GM21576 (cell line): ENCODE results near the gene ZSWIM1.
"Not testable (repeated sequence)": the region's sequence is repeated elsewhere in the genome, so short reads cannot be mapped to it uniquely, and the experiment has no call there.

ENCODE experiments used
- ATAC-seq: cut with Tn5 transposase; IDR thresholded peaks from one replicate; pipeline ENCODE4 v1.9.1; 2021; ENCODE audit warnings: mild to moderate bottlenecking, moderate library complexity; ENCODE audit not compliant: unreplicated experiment

ZSWIM1 gene

DNA sequence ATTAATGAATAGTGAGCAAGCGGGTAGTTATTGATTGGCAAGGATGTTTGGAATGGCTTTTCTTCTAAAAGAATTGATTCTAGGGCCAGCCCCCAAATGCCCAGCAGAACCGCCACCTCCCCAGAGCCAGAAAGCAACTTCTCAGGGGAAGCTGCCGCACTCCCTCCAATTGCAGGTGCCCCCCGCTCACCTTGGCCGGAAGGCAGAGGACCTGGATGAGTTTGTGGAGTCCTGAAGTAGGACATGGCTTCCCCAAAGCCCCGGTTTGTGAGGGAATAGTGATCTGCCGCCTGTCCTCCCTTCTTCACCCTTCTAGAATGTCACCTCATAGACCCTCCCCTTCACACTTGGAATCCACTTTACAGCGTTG lies 6.3 kb downstream of the ZSWIM1 start, which contains the start of gene SPATA25:
TSS of gene SPATA25 (minus strand) at position 277 of the 370 bp plus-strand sequence. CDS start at position 245, 32 bp downstream.
- no peak for ATAC-seq

- no peak for ATAC-seq
Observed at GRCh38 chr20:45888681-45889080, 7.7 kb downstream of the ZSWIM1 start.

GRCh38 chr20:45890077-45890984 lies 9.3 kb downstream of the ZSWIM1 start:
- peak; percentile 6 for ATAC-seq

- ATAC-seq: peak; percentile 72
Observed at GRCh38 chr20:45890985-45891983, 10.3 kb downstream of the ZSWIM1 start, which contains the start of the genes CTSA and NEURL2. CTSA (plus strand) TSS chr20:45891335; CDS start chr20:45891569, 234 bp downstream. NEURL2 (minus strand) TSS chr20:45891208; CDS start chr20:45890991, 217 bp downstream.

GRCh38 chr20:45892049-45892825 lies 11.2 kb downstream of the ZSWIM1 start:
- ATAC-seq: no peak

- ATAC-seq: no peak
Observed at GRCh38 chr20:45892828-45893500, 11.9 kb downstream of the ZSWIM1 start.

DNA sequence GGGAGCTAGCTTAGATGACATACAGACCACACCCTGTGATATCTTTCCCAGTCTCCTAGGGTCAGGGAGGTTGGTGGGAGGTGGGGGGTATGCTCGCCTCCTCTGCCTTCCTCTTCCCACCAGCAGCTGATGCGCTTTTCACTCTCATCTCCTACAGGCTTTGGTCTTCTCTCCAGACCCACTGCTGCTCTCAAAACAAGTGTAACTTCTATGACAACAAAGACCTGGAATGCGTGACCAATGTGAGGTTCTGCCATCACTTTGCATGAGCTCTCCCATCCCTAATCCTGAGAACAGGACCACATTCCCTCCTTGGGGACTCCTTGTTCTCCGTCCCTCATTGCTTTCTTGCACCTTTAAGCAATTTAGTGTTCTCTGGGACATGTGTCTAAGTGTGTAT lies 12.8 kb downstream of the ZSWIM1 start:
- ATAC-seq: no peak

DNA sequence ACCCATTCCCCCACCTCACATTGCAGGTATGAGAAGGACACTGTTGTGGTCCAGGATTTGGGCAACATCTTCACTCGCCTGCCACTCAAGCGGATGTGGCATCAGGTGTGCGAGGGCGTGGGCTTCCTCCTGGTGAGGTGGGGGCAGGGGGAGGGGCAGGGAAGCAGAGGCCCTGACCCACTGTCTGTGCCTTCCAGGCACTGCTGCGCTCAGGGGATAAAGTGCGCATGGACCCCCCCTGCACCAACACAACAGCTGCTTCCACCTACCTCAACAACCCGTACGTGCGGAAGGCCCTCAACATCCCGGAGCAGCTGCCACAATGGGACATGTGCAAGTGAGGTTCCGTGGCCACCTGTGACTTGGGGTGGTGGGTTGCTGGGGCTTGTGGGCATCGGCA lies 13.8 kb downstream of the ZSWIM1 start:
- no peak for ATAC-seq

DNA sequence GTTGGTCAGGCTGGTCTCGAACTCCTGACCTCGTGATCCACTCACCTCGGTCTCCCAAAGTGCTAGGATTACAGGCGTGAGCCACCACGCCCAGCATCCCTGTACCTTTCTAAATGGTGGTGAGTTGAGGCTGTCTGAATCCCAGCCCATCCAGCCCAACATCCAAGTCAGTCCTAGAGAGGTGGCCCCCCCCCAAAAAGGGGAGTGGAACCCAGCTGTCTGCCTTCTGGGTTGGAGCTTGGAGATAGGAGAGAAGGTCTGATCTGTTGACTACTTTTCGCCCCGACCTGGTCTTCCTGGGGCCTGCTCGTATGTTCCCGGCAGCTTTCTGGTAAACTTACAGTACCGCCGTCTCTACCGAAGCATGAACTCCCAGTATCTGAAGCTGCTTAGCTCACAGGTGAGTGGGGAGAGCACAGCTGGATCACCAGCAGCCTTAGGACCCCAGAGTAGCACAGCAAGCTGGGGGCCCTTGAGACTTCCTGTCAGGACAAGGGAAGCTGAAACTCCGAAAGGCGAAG lies 15.7 kb downstream of the ZSWIM1 start:
- no peak for ATAC-seq

DNA sequence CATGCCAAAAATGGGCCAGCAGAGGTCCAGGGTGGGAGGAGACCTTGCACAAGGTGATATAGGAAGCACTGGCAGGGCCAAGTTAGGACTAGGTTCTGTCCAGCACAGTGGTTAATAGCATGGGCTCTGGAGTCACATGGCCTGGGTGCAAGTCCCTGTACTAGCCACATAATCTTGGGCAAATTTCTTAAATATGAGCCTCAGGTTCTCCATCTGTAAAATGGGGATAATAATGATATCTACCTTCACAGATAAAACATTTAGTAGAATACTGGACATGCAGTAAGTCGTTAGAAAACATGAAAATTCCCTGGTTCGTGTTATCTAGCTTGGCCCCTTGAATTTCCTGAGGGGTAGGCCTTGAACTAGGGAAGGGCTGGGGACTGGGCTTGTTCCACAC lies 16.3 kb downstream of the ZSWIM1 start:
- no peak for ATAC-seq

GRCh38 chr20:45897692-45898091 lies 16.7 kb downstream of the ZSWIM1 start:
- ATAC-seq: no peak

GRCh38 chr20:45898285-45898684 lies 17.3 kb downstream of the ZSWIM1 start:
- ATAC-seq: no peak

DNA sequence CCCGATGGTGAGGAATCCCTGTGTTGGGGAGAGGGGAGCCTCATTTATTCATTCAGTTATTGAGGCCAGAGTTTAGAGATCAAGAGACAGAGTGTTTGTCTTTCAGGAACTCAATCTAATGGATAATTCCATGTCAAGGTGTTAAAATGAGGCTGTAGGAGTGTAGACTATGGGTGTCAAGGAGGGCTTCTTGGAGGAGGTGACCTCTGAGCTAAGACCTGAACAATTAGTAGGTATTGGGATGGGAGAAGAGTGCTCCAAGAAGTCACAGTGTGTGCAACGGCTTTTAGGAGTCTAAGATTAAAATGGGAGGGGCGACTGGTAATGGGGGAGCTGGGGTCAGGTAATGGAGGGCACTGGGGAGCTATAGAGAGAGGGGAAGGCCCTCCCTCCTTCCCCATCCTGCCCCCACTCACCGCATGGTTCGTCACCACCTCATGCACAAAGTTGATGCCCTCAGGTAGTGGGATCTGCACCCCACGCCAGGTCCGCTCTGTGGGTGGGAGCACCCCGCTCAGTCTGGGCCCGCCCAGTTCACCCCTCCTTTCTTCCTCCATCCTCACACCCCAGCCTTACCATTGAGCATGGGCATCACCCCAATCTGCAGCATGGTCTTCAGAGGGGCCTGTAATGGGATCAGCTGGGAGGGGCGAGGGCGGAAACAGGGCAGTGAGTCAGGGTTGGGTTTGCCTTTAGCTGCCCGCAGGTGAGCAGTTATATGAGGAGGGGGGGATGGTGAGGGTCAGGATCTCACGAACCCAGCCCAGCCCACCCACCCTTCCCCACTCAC lies 18.2 kb downstream of the ZSWIM1 start:
- no peak for ATAC-seq

DNA sequence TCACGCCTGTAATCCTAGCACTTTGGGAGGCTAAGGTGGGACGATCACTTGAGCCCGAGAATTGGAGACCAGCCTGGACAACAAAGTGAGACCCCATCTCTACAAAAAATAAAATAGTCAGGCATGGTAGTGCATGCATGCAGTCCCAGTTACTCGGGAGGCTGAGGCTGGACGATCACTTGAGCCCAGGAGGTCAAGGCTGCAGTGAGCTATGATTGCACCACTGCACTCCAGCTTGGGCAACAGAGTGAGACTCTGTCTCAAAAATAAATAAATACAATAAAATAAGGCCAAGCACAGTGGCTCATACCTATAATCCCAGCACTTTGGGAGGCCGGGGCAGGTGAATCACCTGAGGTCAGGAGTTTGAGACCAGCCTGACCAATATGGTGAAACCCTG lies 20.3 kb downstream of the ZSWIM1 start:
- not testable (repeated sequence) for ATAC-seq

DNA sequence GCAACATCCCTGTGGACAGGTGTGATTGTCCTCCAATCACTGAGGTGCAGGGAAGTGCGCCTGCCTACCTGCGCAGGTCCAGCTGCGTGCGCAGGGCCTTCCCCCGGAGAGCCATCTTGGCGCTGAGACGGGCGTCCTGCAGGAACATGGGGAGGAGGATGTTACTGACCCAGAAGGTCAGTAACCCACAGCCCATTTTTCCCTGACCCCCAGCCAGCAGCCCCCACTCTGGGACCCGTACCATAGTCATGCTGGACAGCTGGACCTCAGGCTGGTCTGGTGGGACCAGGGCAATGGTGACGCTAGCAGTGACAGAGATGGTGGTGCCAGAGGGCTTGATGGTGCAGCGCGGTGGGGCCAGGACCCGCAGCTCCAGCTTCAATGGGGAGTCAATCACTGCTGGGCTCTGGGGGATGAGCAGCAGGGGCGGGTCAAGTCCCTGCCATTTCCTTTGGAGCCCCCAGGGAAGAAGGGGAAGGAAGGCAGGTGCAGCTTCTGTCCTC lies 21.2 kb downstream of the ZSWIM1 start:
- no peak for ATAC-seq

GRCh38 chr20:45904583-45905504 lies 23.8 kb downstream of the ZSWIM1 start:
- ATAC-seq: no peak

DNA sequence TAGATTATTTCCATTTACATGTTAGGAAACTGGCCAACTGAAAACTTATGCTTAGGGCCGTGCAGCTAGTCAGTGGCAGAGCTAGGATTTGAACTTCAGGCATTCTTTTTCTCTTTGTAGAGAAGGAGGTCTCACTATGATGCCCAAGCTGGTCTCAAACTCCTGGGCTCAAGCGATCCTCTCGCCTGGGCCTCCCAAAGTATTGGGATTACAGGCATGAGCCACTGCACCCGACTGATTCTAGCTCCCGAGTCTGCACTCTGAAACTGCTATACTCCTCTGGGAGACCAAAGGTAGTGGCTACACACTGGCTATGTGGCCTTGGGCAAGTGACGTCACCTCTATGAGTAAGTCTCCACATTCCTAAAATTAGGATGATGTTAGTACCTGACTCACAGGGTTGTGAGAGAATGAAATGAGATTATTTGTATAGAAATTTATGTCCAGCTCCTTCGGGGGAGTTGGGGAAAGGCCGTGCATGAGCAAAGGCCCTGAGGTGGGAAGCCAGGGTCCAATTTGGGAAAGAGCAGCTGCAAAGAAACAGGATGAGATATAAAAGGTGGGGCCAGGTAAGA lies 24.6 kb downstream of the ZSWIM1 start:
- no peak for ATAC-seq
